Common myeloid progenitor, CD34-positive (primary cell): ENCODE measurements around the gene ARHGAP28.

Experiments used
- CTCF ChIA-PET: fragments of 350-600 bp; sonication (Branson Sonifier 250); formaldehyde crosslinking; loops from one replicate; lab custom pipeline; 2021; ENCODE audit warnings: antibody characterized with exemption; lab: Charles Lee
- POLR2A ChIA-PET: fragments of 350-600 bp; sonication (Branson Sonifier 250); formaldehyde crosslinking; loops from one replicate; lab custom pipeline; 2021; ENCODE audit warnings: antibody characterized with exemption; lab: Charles Lee
- DNase-seq, 3 donors: peaks; one replicate each; pipeline versions ENCODE4 v3.0.0 to v3.0.0-alpha.2; 2013
- H3K27ac ChIP-seq, 2 experiments: 1 replicate in 1 of 2; 2 replicates in 1 of 2; pipeline ENCODE4 v1.7.0; 2013; ENCODE audit warnings: inconsistent platforms in 2 of 2, low read length in 2 of 2, mild to moderate bottlenecking in 2 of 2, low read depth in 1 of 2, moderate library complexity in 1 of 2; ENCODE audit not compliant: severe bottlenecking in 2 of 2, insufficient read depth in 1 of 2, poor library complexity in 1 of 2
- H3K27me3 ChIP-seq, 5 experiments: replicated peaks in 2 of 5; 1 replicate in 3 of 5; 2 replicates in 2 of 5; pipeline versions ENCODE4 v1.6.1 to v1.7.0; 2013; ENCODE audit warnings: low read length in 4 of 5, mild to moderate bottlenecking in 2 of 5, moderate library complexity in 2 of 5, inconsistent platforms in 1 of 5; ENCODE audit not compliant: insufficient read depth in 5 of 5, control insufficient read depth in 4 of 5
- H3K36me3 ChIP-seq, 4 experiments: 1 replicate in 2 of 4; 2 replicates in 2 of 4; pipeline versions ENCODE4 v1.6.1 to v1.7.0; 2013; ENCODE audit warnings: low read length in 3 of 4, control low read depth in 1 of 4, mild to moderate bottlenecking in 1 of 4; ENCODE audit not compliant: control insufficient read depth in 4 of 4, insufficient read depth in 4 of 4
- H3K4me1 ChIP-seq, 4 experiments: 1 replicate in 3 of 4; 2 replicates in 1 of 4; pipeline versions ENCODE4 v1.6.1 to v1.7.1; 2013; ENCODE audit warnings: low read length in 3 of 4, mild to moderate bottlenecking in 3 of 4, control low read depth in 1 of 4, inconsistent platforms in 1 of 4, moderate library complexity in 1 of 4; ENCODE audit not compliant: control insufficient read depth in 4 of 4, insufficient read depth in 4 of 4; ENCODE audit errors: control extremely low read depth in 1 of 4
- H3K4me3 ChIP-seq, 7 experiments: 1 replicate in 4 of 7; 2 replicates in 3 of 7; pipeline versions ENCODE4 v1.5.1 to v1.7.0; 2013; ENCODE audit warnings: mild to moderate bottlenecking in 7 of 7, low read length in 6 of 7, moderate library complexity in 6 of 7, inconsistent platforms in 2 of 7, low read depth in 2 of 7, control low read depth in 1 of 7; ENCODE audit not compliant: insufficient read depth in 4 of 7, control insufficient read depth in 1 of 7; ENCODE audit errors: extremely low read depth in 1 of 7
- H3K9me3 ChIP-seq, 5 experiments: 1 replicate in 4 of 5; 2 replicates in 1 of 5; pipeline versions ENCODE4 v1.6.1 to v1.7.1; 2013; ENCODE audit warnings: low read length in 4 of 5, mild to moderate bottlenecking in 2 of 5, inconsistent platforms in 1 of 5, low read depth in 1 of 5, moderate library complexity in 1 of 5; ENCODE audit not compliant: control insufficient read depth in 4 of 5, insufficient read depth in 2 of 5; ENCODE audit errors: control extremely low read depth in 1 of 5
- WGBS: methylation state at CpG from one replicate; pipeline ENCODE4 v1.1.5; 2013; ENCODE audit not compliant: insufficient coverage; 5-methylcytosine and 5-hydroxymethylcytosine counted together

ARHGAP28 gene

DNA sequence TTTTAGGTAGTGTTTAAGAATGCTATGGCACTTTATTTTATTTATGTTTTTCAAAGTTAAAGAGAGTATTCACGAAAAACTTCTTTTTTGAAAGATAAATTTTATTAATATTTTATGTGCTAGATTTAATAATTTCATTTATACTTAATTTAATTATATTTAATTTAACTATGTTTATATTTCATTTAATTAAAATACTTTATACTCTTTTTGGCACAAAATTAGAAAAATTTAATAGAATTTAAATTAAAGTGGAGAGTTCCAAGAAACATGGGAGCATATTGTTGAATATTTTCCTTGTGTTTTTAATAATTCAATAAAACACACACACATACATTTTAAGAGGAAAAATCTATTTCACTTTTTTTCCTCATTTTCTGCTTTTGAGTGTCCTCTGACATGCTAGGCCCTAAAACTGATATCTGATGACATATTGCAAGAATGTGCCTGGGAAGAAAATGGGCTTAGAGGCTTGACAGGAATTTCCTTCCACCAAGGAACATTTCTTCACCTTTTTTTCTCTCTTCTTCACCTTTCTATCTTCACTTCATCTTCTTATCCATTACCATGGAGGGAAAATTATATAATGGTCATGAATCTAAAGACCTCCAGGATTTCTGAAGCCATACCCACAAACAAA is 15.4 kb downstream of the ARHGAP28 start:
- Histone ChIP-seq H3K27ac (no peak overlapping the region), H3K4me1 (no peaks in the 10 kb centered on the region), H3K4me3 (no peak overlapping the region), H3K27me3 (no peaks in the 10 kb centered on the region), H3K9me3 (no peaks in the 10 kb centered on the region), H3K36me3 (no peaks in the 10 kb centered on the region)
- no CpG with 5 or more reads among the region's 1 CpG for WGBS
- DNase-seq, result no peak
- CTCF ChIA-PET, result no interaction called here
- POLR2A ChIA-PET, result no interaction called here

- Histone ChIP-seq H3K9me3 (peaks cover 0 to 5% (median 0%) of the 10 kb centered on the region in 5 experiments), H3K4me3 (no peak overlapping the region), H3K36me3 (no peaks in the 10 kb centered on the region), H3K27ac (no peak overlapping the region), H3K27me3 (no peaks in the 10 kb centered on the region), H3K4me1 (no peaks in the 10 kb centered on the region)
- POLR2A ChIA-PET, result no interaction called here
- CTCF ChIA-PET, result no interaction called here
- no peak for DNase-seq
- WGBS, result 100% methylated on average over 3 of the region's 5 CpGs
These were observed 16.1 kb downstream of the ARHGAP28 start for GRCh38 chr18:6745504-6746031.

- Histone ChIP-seq H3K27ac (no peak overlapping the region), H3K36me3 (no peaks in the 10 kb centered on the region), H3K4me1 (no peaks in the 10 kb centered on the region), H3K27me3 (no peaks in the 10 kb centered on the region), H3K4me3 (no peak overlapping the region), H3K9me3 (peaks cover 0 to 6% (median 0%) of the 10 kb centered on the region in 5 experiments)
- no peak for DNase-seq
- POLR2A ChIA-PET, result no interaction called here
- CTCF ChIA-PET, result no interaction called here
- WGBS, result 100% methylated on average over 2 of the region's 2 CpGs
These were observed 17.0 kb downstream of the ARHGAP28 start for GRCh38 chr18:6746386-6746960.

DNA sequence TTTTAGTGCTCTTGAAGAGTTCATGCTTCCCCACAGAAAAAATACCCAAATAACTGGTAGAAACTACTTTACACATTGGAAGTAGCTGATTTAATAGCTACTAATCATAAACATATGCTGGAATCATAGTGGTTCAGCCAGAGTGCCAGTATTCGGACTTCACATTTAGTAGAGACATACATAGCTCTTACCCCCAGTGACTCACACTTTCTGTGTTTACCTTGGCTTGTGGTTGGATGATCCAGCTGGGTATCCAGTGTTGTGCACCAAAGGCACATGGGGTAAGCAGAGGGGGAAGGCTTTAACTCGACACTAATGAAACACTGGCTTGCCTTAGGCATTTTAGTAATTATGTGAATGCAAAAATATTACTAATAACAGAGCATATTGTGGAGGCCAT is 18.1 kb downstream of the ARHGAP28 start:
- ChIA-PET CTCF (no interaction called here), POLR2A (no interaction called here)
- peaks cover 0 to 6% (median 0%) of the 10 kb centered on the region in 5 experiments for H3K9me3 ChIP-seq
- no peaks in the 10 kb centered on the region for H3K4me1 ChIP-seq
- no peak overlapping the region for H3K4me3 ChIP-seq
- WGBS, result 100% methylated on average over 2 of the region's 2 CpGs
- no peaks in the 10 kb centered on the region for H3K36me3 ChIP-seq
- H3K27ac ChIP-seq, result no peak overlapping the region
- DNase-seq, result no peak
- H3K27me3 ChIP-seq, result peaks cover 0 to 2% (median 0%) of the 10 kb centered on the region in 5 experiments

GRCh38 chr18:6748241-6748640 is 18.7 kb downstream of the ARHGAP28 start:
- no peaks in the 10 kb centered on the region for H3K4me1 ChIP-seq
- H3K27me3 ChIP-seq, result peaks cover 0 to 2% (median 0%) of the 10 kb centered on the region in 5 experiments
- no peak overlapping the region for H3K27ac ChIP-seq
- no peaks in the 10 kb centered on the region for H3K36me3 ChIP-seq
- H3K4me3 ChIP-seq, result no peak overlapping the region
- ChIA-PET CTCF (no interaction called here), POLR2A (no interaction called here)
- peaks cover 0 to 6% (median 0%) of the 10 kb centered on the region in 5 experiments for H3K9me3 ChIP-seq
- WGBS, result 94% methylated on average over 1 of the region's 2 CpGs
- DNase-seq, result no peak

DNA sequence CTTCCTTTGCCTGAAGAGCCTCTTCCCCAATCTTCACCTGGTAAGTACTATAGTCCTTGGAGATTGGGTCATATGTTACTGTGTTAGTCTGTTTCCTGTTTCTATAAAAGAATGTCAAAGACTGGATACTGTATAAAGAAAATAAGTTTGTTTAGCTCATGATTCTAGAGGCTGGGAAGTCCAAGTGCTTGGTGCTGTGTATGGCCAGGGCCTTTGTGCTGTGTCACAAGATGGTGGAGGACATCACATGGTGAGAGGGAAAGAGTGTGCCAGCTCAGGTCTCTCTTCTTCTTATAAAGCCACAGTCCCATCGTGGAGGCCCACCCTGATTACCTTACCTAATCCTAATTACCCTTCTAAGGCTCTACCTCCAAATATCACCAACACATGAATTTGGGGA is 20.9 kb downstream of the ARHGAP28 start:
- H3K27me3 ChIP-seq, result peaks cover 0 to 2% (median 0%) of the 10 kb centered on the region in 5 experiments
- H3K4me3 ChIP-seq, result no peak overlapping the region
- no peaks in the 10 kb centered on the region for H3K36me3 ChIP-seq
- 100% methylated on average over 1 of the region's 1 CpG for WGBS
- H3K9me3 ChIP-seq, result peaks cover 0 to 6% (median 0%) of the 10 kb centered on the region in 5 experiments
- POLR2A ChIA-PET, result no interaction called here
- no peak for DNase-seq
- H3K27ac ChIP-seq, result no peak overlapping the region
- CTCF ChIA-PET, result no interaction called here
- no peaks in the 10 kb centered on the region for H3K4me1 ChIP-seq

GRCh38 chr18:6751222-6751621 is 21.7 kb downstream of the ARHGAP28 start:
- H3K4me3 ChIP-seq, result no peak overlapping the region

More at GRCh38 chr18:6751222-6751621, 21.7 kb downstream of the ARHGAP28 start:
- WGBS, result 90% methylated on average over 1 of the region's 2 CpGs
- no peak for DNase-seq
- Histone ChIP-seq H3K36me3 (no peaks in the 10 kb centered on the region), H3K27ac (no peak overlapping the region), H3K27me3 (peaks cover 0 to 2% (median 0%) of the 10 kb centered on the region in 5 experiments), H3K4me1 (no peaks in the 10 kb centered on the region), H3K9me3 (peaks cover 0 to 6% (median 0%) of the 10 kb centered on the region in 5 experiments)
- CTCF ChIA-PET, result no interaction called here
- POLR2A ChIA-PET, result no interaction called here
